ENCODE measurements around the gene RNF34.

DNA sequence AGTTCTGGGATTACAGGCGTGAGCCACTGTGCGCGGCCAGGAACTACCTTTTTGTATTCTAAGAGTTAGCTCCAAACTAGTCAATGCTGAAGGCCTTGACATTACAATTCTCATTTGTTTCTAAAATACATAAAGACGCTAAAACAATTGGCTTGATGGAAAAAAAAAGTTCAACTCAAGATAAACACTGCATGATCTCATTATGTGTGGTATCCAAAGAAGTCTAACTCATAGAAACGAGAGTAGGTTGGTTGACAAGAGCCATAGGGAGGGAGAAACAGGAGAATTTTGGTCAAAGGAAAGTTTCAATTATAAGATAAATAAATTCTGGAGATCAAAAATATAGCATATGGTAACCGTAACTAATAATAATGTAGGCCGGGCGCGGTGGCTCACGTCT is 20.0 kb upstream of the RNF34 start:
- TF ChIP-seq CHD2 (IDR thresholded peaks at IDR 0.05; ENCODE audit: low read length, partially characterized antibody) (no peak), ELF1 (IDR thresholded peaks at IDR 0.05) (no peak), GABPA (IDR thresholded peaks at IDR 0.05; ENCODE audit: low read depth) (no peak), TAF1 (IDR thresholded peaks at IDR 0.05; ENCODE audit: borderline replicate concordance, low read depth, low read length) (no peak), POLR2AphosphoS5 (IDR thresholded peaks at IDR 0.05; ENCODE audit: low read depth, low read length) (no peak), CTCF (IDR thresholded peaks at IDR 0.05) (no peak), FOXJ3 (CRISPR knock-in tag; IDR thresholded peaks at IDR 0.05) (no peak)
